Ectodermal cell (in vitro differentiated cells): Measurements from ENCODE around the gene PDSS2.
A peak's percentile ranks its signal among the peaks of the same experiment; 100 is the strongest.
"Not testable (repeated sequence)": the region's sequence is repeated elsewhere in the genome, so short reads cannot be mapped to it uniquely, and the experiment has no call there.

ENCODE experiments used
- H3K27ac ChIP-seq: 2 replicates; pipeline ENCODE4 v1.7.0; 2013; ENCODE audit warnings: mild to moderate bottlenecking, low read depth, low read length; ENCODE audit not compliant: insufficient read depth, poor library complexity, severe bottlenecking
- H3K27me3 ChIP-seq: 2 replicates; pipeline ENCODE4 v1.7.0; 2013; ENCODE audit warnings: mild to moderate bottlenecking, low read length; ENCODE audit not compliant: insufficient read depth, control insufficient read depth, poor library complexity, severe bottlenecking
- H3K36me3 ChIP-seq: one replicate; pipeline ENCODE4 v1.7.0; 2013; ENCODE audit warnings: low read length; ENCODE audit not compliant: control insufficient read depth, insufficient read depth
- H3K4me1 ChIP-seq: one replicate; pipeline ENCODE4 v1.7.0; 2013; ENCODE audit warnings: low read length; ENCODE audit not compliant: control insufficient read depth, insufficient read depth
- H3K4me3 ChIP-seq: 2 replicates; pipeline ENCODE4 v1.7.0; 2013; ENCODE audit warnings: low read depth, low read length, control low read depth; ENCODE audit not compliant: insufficient read depth
- H3K9me3 ChIP-seq: 2 replicates; pipeline ENCODE4 v1.7.0; 2013; ENCODE audit warnings: mild to moderate bottlenecking, low read length, moderate library complexity; ENCODE audit not compliant: control insufficient read depth
- WGBS, 2 experiments: methylation state at CpG; one replicate each; pipeline ENCODE4 v1.1.7; 2013; ENCODE audit warnings: missing lambda C conversion rate in 2 of 2; 5-methylcytosine and 5-hydroxymethylcytosine counted together

PDSS2 gene

GRCh38 chr6:107154131-107154800 is 305.1 kb downstream of the PDSS2 start:
- Histone ChIP-seq H3K36me3 (no peaks in the 10 kb centered on the region), H3K9me3 (no peaks in the 10 kb centered on the region), H3K27ac (peak overlapping the region; percentile 3), H3K27me3 (no peaks in the 10 kb centered on the region), H3K4me1 (peaks cover 14% of the 10 kb centered on the region), H3K4me3 (no peak overlapping the region)
- 67 to 70% methylated on average over 9 to 12 of the region's 12 CpGs for WGBS, 2 experiments

GRCh38 chr6:107152638-107153430 is 306.5 kb downstream of the PDSS2 start:
- peaks cover 14% of the 10 kb centered on the region for H3K4me1 ChIP-seq
- no peak overlapping the region for H3K27ac ChIP-seq
- WGBS, 2 experiments = 93 to 96% methylated on average over 7 to 8 of the region's 8 CpGs
- H3K9me3 ChIP-seq = no peaks in the 10 kb centered on the region
- no peak overlapping the region for H3K4me3 ChIP-seq
- no peaks in the 10 kb centered on the region for H3K36me3 ChIP-seq
- no peaks in the 10 kb centered on the region for H3K27me3 ChIP-seq

- Histone ChIP-seq H3K36me3 (no peaks in the 10 kb centered on the region), H3K4me3 (no peak overlapping the region), H3K9me3 (no peaks in the 10 kb centered on the region), H3K27ac (no peak overlapping the region), H3K4me1 (no peaks in the 10 kb centered on the region), H3K27me3 (no peaks in the 10 kb centered on the region)
- 90 to 91% methylated on average over 3 to 4 of the region's 4 CpGs for WGBS, 2 experiments
These were observed 314.7 kb downstream of the PDSS2 start for GRCh38 chr6:107144666-107145065.

GRCh38 chr6:107144014-107144413 is 315.4 kb downstream of the PDSS2 start:
- H3K27me3 ChIP-seq = no peaks in the 10 kb centered on the region
- H3K9me3 ChIP-seq = no peaks in the 10 kb centered on the region
- H3K27ac ChIP-seq = no peak overlapping the region
- no peaks in the 10 kb centered on the region for H3K4me1 ChIP-seq
- no peaks in the 10 kb centered on the region for H3K36me3 ChIP-seq
- no peak overlapping the region for H3K4me3 ChIP-seq

- WGBS, 2 experiments = 90 to 94% methylated on average over 1 to 2 of the region's 3 CpGs
- Histone ChIP-seq H3K9me3 (no peaks in the 10 kb centered on the region), H3K4me3 (no peak overlapping the region), H3K4me1 (no peaks in the 10 kb centered on the region), H3K27me3 (no peaks in the 10 kb centered on the region), H3K36me3 (no peaks in the 10 kb centered on the region), H3K27ac (no peak overlapping the region)
These were observed 318.8 kb downstream of the PDSS2 start for GRCh38 chr6:107140581-107140980.

GRCh38 chr6:107136324-107136723 is 323.0 kb downstream of the PDSS2 start:
- not testable (repeated sequence) for H3K27ac ChIP-seq, H3K4me1 ChIP-seq, H3K4me3 ChIP-seq, H3K27me3 ChIP-seq, H3K36me3 ChIP-seq, H3K9me3 ChIP-seq
- WGBS, 2 experiments = 93 to 94% methylated on average over 3 of the region's 3 CpGs

GRCh38 chr6:107135048-107135680 is 324.2 kb downstream of the PDSS2 start:
- 95 to 96% methylated on average over 14 of the region's 14 CpGs for WGBS, 2 experiments

GRCh38 chr6:107132330-107132954 is 326.9 kb downstream of the PDSS2 start:
- no peak overlapping the region for H3K27ac ChIP-seq
- no peaks in the 10 kb centered on the region for H3K36me3 ChIP-seq

More at GRCh38 chr6:107135048-107135680, 324.2 kb downstream of the PDSS2 start:
- not testable (repeated sequence) for H3K4me1 ChIP-seq, H3K9me3 ChIP-seq, H3K27me3 ChIP-seq, H3K27ac ChIP-seq, H3K4me3 ChIP-seq, H3K36me3 ChIP-seq

GRCh38 chr6:107129370-107129925 is 329.9 kb downstream of the PDSS2 start:
- Histone ChIP-seq H3K4me3 (no peak overlapping the region), H3K9me3 (no peaks in the 10 kb centered on the region), H3K27me3 (no peaks in the 10 kb centered on the region), H3K27ac (no peak overlapping the region), H3K4me1 (peaks cover 3% of the 10 kb centered on the region), H3K36me3 (no peaks in the 10 kb centered on the region)
- 89 to 91% methylated on average over 9 of the region's 9 CpGs for WGBS, 2 experiments

More at GRCh38 chr6:107132330-107132954, 326.9 kb downstream of the PDSS2 start:
- no peaks in the 10 kb centered on the region for H3K27me3 ChIP-seq
- no peaks in the 10 kb centered on the region for H3K4me1 ChIP-seq
- H3K4me3 ChIP-seq = no peak overlapping the region
- WGBS, 2 experiments = 80 to 82% methylated on average over 8 of the region's 8 CpGs
- no peaks in the 10 kb centered on the region for H3K9me3 ChIP-seq

- Histone ChIP-seq H3K27me3 (no peaks in the 10 kb centered on the region), H3K4me3 (no peak overlapping the region), H3K9me3 (no peaks in the 10 kb centered on the region), H3K36me3 (no peaks in the 10 kb centered on the region), H3K27ac (no peak overlapping the region), H3K4me1 (peaks cover 3% of the 10 kb centered on the region)
- 100% methylated on average over 1 to 2 of the region's 2 CpGs for WGBS, 2 experiments
These were observed 330.8 kb downstream of the PDSS2 start for GRCh38 chr6:107128577-107128976.
